ENCODE data around the gene ANKH. TPM values are rescaled to one million over a fixed set of nuclear protein-coding genes. Genes with fewer than 3 reads are reported as not detected.

The ANKH gene
- total and polyA plus RNA-seq, 2 of the 13 experiments (the other 11 are each of a cell fraction or from before 2014, with no cell fraction given) = 25.0 to 36.0 TPM

GRCh38 chr5:14665949-14666348 lies 205.6 kb downstream of the ANKH start:
- peak overlapping the region; percentile 76 for H3K9ac ChIP-seq (ENCODE audit: insufficient read depth, low read depth, low read length)
- DNase-seq (ENCODE audit: low spot score) (peak; percentile 41), FAIRE-seq (no peak), ATAC-seq (peak; percentile 46)
- intact Hi-C loops (cut with micrococcal nuclease; ENCODE audit: unreplicated experiment) = loop anchor here (2.0 to 10.0 kb wide), 2 partner anchors 343 to 521 kb away; partner anchors contain the start of gene TRIO
- 22% methylated on average over 4 of the region's 7 CpGs for WGBS (ENCODE audit: low lambda C conversion rate)
- peaks cover 16% of the 10 kb centered on the region for H4K20me1 ChIP-seq (ENCODE audit: insufficient read depth, low read length)
- ChIA-PET POLR2A (no interaction called here), CTCF (ENCODE audit: low intra/inter-chr PET ratio, low total read pairs) (no interaction called here)
- no peaks in the 10 kb centered on the region for H3K9me3 ChIP-seq (ENCODE audit: low read length)
- peak overlapping the region; percentile 82 for H3K27ac ChIP-seq (ENCODE audit: extremely low read length, insufficient read depth, low read length)
- in situ Hi-C loops (cut with HindIII; ENCODE audit: extremely low pct_ligation_motif_present, low pct_unique_long_range_greater_than_20kb) = no loop called here
- H3K4me2 ChIP-seq (ENCODE audit: low read depth, low read length) = peak overlapping the region; percentile 82
- peaks cover 60% of the 10 kb centered on the region for H3K79me2 ChIP-seq (ENCODE audit: insufficient read depth, low read length)
- H3K4me1 ChIP-seq (ENCODE audit: insufficient read depth, low read length) = peaks cover 68% of the 10 kb centered on the region
- no peak overlapping the region for H2AFZ ChIP-seq (ENCODE audit: low read length)
- peak overlapping the region; percentile 83 to 91 (median 86) for H3K4me3 ChIP-seq (replicated peaks in 1 of 3; ENCODE audit: insufficient read depth in 1 of 3, low read depth in 2 of 3, low read length in 3 of 3)
- H3K27me3 ChIP-seq (ENCODE audit: control insufficient read depth in 1 of 2, insufficient read depth in 2 of 2, low read length in 2 of 2) = no peaks in the 10 kb centered on the region
- BruUV-seq (replicated peaks) = no TSS peak
- no peaks in the 10 kb centered on the region; a peak in 1 of 5 replicates for H3K36me3 ChIP-seq (replicated peaks in 1 of 2; ENCODE audit: control insufficient read depth in 1 of 2, insufficient read depth in 2 of 2, low read length in 2 of 2)
- no peak for TF ChIP-seq GLMP (CRISPR knock-in tag; IDR thresholded peaks at IDR 0.05; ENCODE audit: borderline replicate concordance)
- TF ChIP-seq ELF3 (CRISPR knock-in tag; IDR thresholded peaks at IDR 0.05) = no peak
- TF ChIP-seq ZFP91 (CRISPR knock-in tag; IDR thresholded peaks at IDR 0.05; ENCODE audit: borderline replicate concordance) = no peak
- TF ChIP-seq IRF9 (CRISPR knock-in tag; IDR thresholded peaks at IDR 0.05; ENCODE audit: borderline replicate concordance) = no peak
- no peak for TF ChIP-seq CREBL2 (CRISPR knock-in tag; IDR thresholded peaks at IDR 0.05; ENCODE audit: borderline replicate concordance)
- TF ChIP-seq MAX (IDR thresholded peaks at IDR 0.05) = peak; percentile 72
- no peak for TF ChIP-seq ATF7-NPFF (CRISPR knock-in tag; IDR thresholded peaks at IDR 0.05; ENCODE audit: low read depth)
- no peak for TF ChIP-seq TRIM24 (CRISPR knock-in tag; IDR thresholded peaks at IDR 0.05)
- TF ChIP-seq ZC3H13 (CRISPR knock-in tag; IDR thresholded peaks at IDR 0.05) = no peak
- 0 out of 2 replicates have a peak, but pooled peaks have one; percentile 46 for TF ChIP-seq ZNF138 (CRISPR knock-in tag; IDR thresholded peaks at IDR 0.05; ENCODE audit: low read depth)
- no peak for TF ChIP-seq MYNN (CRISPR knock-in tag; IDR thresholded peaks at IDR 0.05; ENCODE audit: low read depth)
- TF ChIP-seq ZNF20 (CRISPR knock-in tag; IDR thresholded peaks at IDR 0.05) = 0 out of 2 replicates have a peak, but pooled peaks have one; percentile 13
- TF ChIP-seq TBX2 (CRISPR knock-in tag; IDR thresholded peaks at IDR 0.05; ENCODE audit: borderline replicate concordance) = 0 out of 2 replicates have a peak, but pooled peaks have one; percentile 19
- no peak for TF ChIP-seq ZSCAN31 (CRISPR knock-in tag; IDR thresholded peaks at IDR 0.05; ENCODE audit: low read depth)
- TF ChIP-seq KLF13 (CRISPR knock-in tag; IDR thresholded peaks at IDR 0.05) = no peak
- TF ChIP-seq NFE2 (CRISPR knock-in tag; IDR thresholded peaks at IDR 0.05) = no peak
- TF ChIP-seq TFDP1 (CRISPR knock-in tag; IDR thresholded peaks at IDR 0.05; ENCODE audit: borderline replicate concordance) = peak; percentile 48; the same call in 1 of the 2 replicates
- no peak for TF ChIP-seq ZNF10 (CRISPR knock-in tag; IDR thresholded peaks at IDR 0.05; ENCODE audit: borderline replicate concordance, low read depth)
- TF ChIP-seq GTF3A (CRISPR knock-in tag; conservative IDR thresholded peaks at IDR 0.05) = no peak
- TF ChIP-seq BHLHE40 (IDR thresholded peaks at IDR 0.05; ENCODE audit: low read length) = peak; percentile 89
